Muscle layer of duodenum (tissue), 2 donors: ENCODE data around the gene AASDHPPT.

ENCODE experiments used
- H3K27ac ChIP-seq: one replicate; pipeline ENCODE4 v1.7.0; 2013; ENCODE audit warnings: mild to moderate bottlenecking, low read length
- H3K27me3 ChIP-seq: one replicate; pipeline ENCODE4 v1.7.0; 2013; ENCODE audit warnings: low read depth, mild to moderate bottlenecking, control low read depth, low read length
- H3K36me3 ChIP-seq, 2 donors: one replicate each; pipeline ENCODE4 v1.7.0; 2013; ENCODE audit warnings: low read length in 2 of 2, control low read depth in 1 of 2, mild to moderate bottlenecking in 1 of 2; ENCODE audit not compliant: insufficient read depth in 2 of 2, control insufficient read depth in 1 of 2
- H3K4me1 ChIP-seq, 2 donors: one replicate each; pipeline ENCODE4 v1.7.0; 2013; ENCODE audit warnings: low read length in 2 of 2, mild to moderate bottlenecking in 2 of 2, control low read depth in 1 of 2, moderate library complexity in 1 of 2; ENCODE audit not compliant: insufficient read depth in 2 of 2, control insufficient read depth in 1 of 2
- H3K4me3 ChIP-seq, 2 donors: one replicate each; pipeline ENCODE4 v1.7.0; 2013; ENCODE audit warnings: low read length in 2 of 2, low read depth in 1 of 2, mild to moderate bottlenecking in 1 of 2
- H3K9me3 ChIP-seq, 2 donors: one replicate each; pipeline ENCODE4 v1.7.0; 2013; ENCODE audit warnings: low read length in 2 of 2, control low read depth in 1 of 2, mild to moderate bottlenecking in 1 of 2; ENCODE audit not compliant: control insufficient read depth in 1 of 2
- donor health status: healthy.

The AASDHPPT gene

GRCh38 chr11:106131998-106132397, 54.5 kb downstream of the AASDHPPT start:
- Histone ChIP-seq H3K27me3 (no peaks in the 10 kb centered on the region), H3K4me3 (no peak overlapping the region)

GRCh38 chr11:106132582-106133354, 55.3 kb downstream of the AASDHPPT start:
- H3K27ac ChIP-seq: no peak overlapping the region
- H3K27me3 ChIP-seq: no peaks in the 10 kb centered on the region
- H3K36me3 ChIP-seq: no peaks in the 10 kb centered on the region
- no peak overlapping the region for H3K4me3 ChIP-seq
- no peaks in the 10 kb centered on the region for H3K9me3 ChIP-seq
- no peaks in the 10 kb centered on the region for H3K4me1 ChIP-seq

More at GRCh38 chr11:106131998-106132397, 54.5 kb downstream of the AASDHPPT start:
- Histone ChIP-seq H3K36me3 (no peaks in the 10 kb centered on the region), H3K9me3 (no peaks in the 10 kb centered on the region), H3K27ac (no peak overlapping the region), H3K4me1 (no peaks in the 10 kb centered on the region)

- H3K27ac ChIP-seq: no peak overlapping the region
- no peaks in the 10 kb centered on the region for H3K4me1 ChIP-seq
- H3K4me3 ChIP-seq: no peak overlapping the region
- no peaks in the 10 kb centered on the region for H3K9me3 ChIP-seq
- no peaks in the 10 kb centered on the region for H3K27me3 ChIP-seq
- no peaks in the 10 kb centered on the region for H3K36me3 ChIP-seq
Measured at GRCh38 chr11:106133529-106133928, 56.1 kb downstream of the AASDHPPT start.

- H3K36me3 ChIP-seq: no peaks in the 10 kb centered on the region
- no peak overlapping the region for H3K4me3 ChIP-seq
- no peaks in the 10 kb centered on the region for H3K27me3 ChIP-seq
- H3K9me3 ChIP-seq: no peaks in the 10 kb centered on the region
- H3K4me1 ChIP-seq: no peaks in the 10 kb centered on the region
- H3K27ac ChIP-seq: no peak overlapping the region
Measured at GRCh38 chr11:106137061-106137460, 59.6 kb downstream of the AASDHPPT start.

GRCh38 chr11:106137758-106138157, 60.3 kb downstream of the AASDHPPT start:
- Histone ChIP-seq H3K4me1 (no peaks in the 10 kb centered on the region), H3K27me3 (no peaks in the 10 kb centered on the region), H3K9me3 (no peaks in the 10 kb centered on the region), H3K27ac (no peak overlapping the region), H3K4me3 (no peak overlapping the region), H3K36me3 (no peaks in the 10 kb centered on the region)
